PFSK-1 (cell line): ENCODE data around the gene RGL2.
A peak's percentile ranks its signal among the peaks of the same experiment; 100 is the strongest.

Experiments
- POLR2AphosphoS5 ChIP-seq: IDR thresholded peaks from 2 replicates; pipeline ENCODE4 v1.6.1; 2012; ENCODE audit warnings: low read depth, mild to moderate bottlenecking, control low read depth, low read length, moderate library complexity
- REST ChIP-seq, 2 experiments: IDR thresholded peaks; 2 replicates each; pipeline versions ENCODE4 v1.6.1 to v1.8.0; 2011 to 2012; ENCODE audit warnings: low read depth in 2 of 2, low read length in 2 of 2, control low read depth in 1 of 2, inconsistent platforms in 1 of 2, mild to moderate bottlenecking in 1 of 2, moderate library complexity in 1 of 2; ENCODE audit not compliant: insufficient read depth in 1 of 2
- TAF1 ChIP-seq: IDR thresholded peaks from 2 replicates; pipeline ENCODE4 v1.6.1; 2012; ENCODE audit warnings: low read length, control low read depth, borderline replicate concordance; ENCODE audit not compliant: insufficient read depth

DNA sequence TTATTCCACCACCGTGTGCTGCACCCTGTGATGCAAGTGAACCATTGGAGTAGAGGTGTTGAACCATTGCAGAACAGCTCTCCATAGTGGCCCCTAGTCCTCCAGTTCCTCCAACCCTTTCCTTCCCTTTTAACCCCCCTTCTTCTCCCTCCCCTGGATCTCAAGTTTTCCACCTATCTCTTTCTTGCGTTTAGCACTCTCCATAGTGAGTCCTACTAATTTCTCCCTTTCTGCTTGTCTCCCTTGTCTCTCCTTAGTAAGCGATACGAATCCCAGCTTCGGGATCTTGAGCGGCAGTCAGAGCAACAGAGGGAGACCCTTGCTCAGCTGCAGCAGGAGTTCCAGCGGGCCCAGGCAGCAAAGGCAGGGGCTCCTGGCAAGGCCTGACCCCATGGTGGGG lies 8.3 kb downstream of the RGL2 start:
- TF ChIP-seq POLR2AphosphoS5: peak; percentile 50; the same call in 1 of the 2 replicates
- TF ChIP-seq TAF1: no peak
- no peak for TF ChIP-seq REST (IDR thresholded peaks at IDR 0.05; ENCODE audit: insufficient read depth in 1 of 2, low read depth in 2 of 2, low read length in 2 of 2)
